Endothelial cell of umbilical vein (primary cell): Measurements from ENCODE around the gene CIITA. TPM values are rescaled to one million over a fixed set of nuclear protein-coding genes. Genes with fewer than 3 reads are reported as not detected.

ENCODE experiments used
- BruUV-seq: library from RNA; stranded (reverse); fragments of 400-500 nt; replicated peaks from 2 replicates; lab custom pipeline; 2021; lab: Mats Ljungman, UMichigan
- CTCF ChIA-PET: fragments of 300-600, 350-600 bp; sonication (Branson Sonifier 250); formaldehyde crosslinking; loops from one replicate; lab custom pipeline; 2021; ENCODE audit warnings: antibody characterized with exemption, inconsistent platforms; lab: Charles Lee
- POLR2A ChIA-PET: fragments of 300-600, 350-600 bp; sonication (Branson Sonifier 250); formaldehyde crosslinking; loops from one replicate; lab custom pipeline; 2021; ENCODE audit warnings: antibody characterized with exemption, inconsistent platforms; lab: Charles Lee
- DNase-seq: peaks from one replicate; pipeline ENCODE4 v3.0.0-alpha.2; 2011; ENCODE audit warnings: low read depth, low spot score
- FAIRE-seq: peaks from 2 replicates; lab custom pipeline; 2011; peaks lifted over from hg19 to GRCh38; lab: Jason Lieb, UNC
- H2AFZ ChIP-seq: 2 replicates; pipeline ENCODE4 v1.6.0; 2012; ENCODE audit warnings: low read depth, low read length, control low read depth, inconsistent platforms
- H3K27ac ChIP-seq: 2 replicates; pipeline ENCODE4 v1.5.1; 2011; ENCODE audit warnings: low read depth, mild to moderate bottlenecking, control low read depth, low read length, moderate library complexity; ENCODE audit not compliant: insufficient read depth
- H3K27me3 ChIP-seq, 2 experiments: 2 replicates each; pipeline versions ENCODE4 v1.6.0 to v1.6.1; 2011; ENCODE audit warnings: low read length in 2 of 2, mixed read lengths in 1 of 2; ENCODE audit not compliant: control insufficient read depth in 2 of 2, insufficient read depth in 2 of 2
- H3K36me3 ChIP-seq, 2 experiments: 2 replicates in 1 of 2; 3 replicates in 1 of 2; pipeline ENCODE4 v1.5.1; 2011; ENCODE audit warnings: low read length in 2 of 2, mild to moderate bottlenecking in 1 of 2, moderate library complexity in 1 of 2; ENCODE audit not compliant: control insufficient read depth in 2 of 2, insufficient read depth in 2 of 2; ENCODE audit errors: extremely low read depth in 1 of 2
- H3K4me1 ChIP-seq: 3 replicates; pipeline ENCODE4 v1.5.1; 2011; ENCODE audit warnings: mild to moderate bottlenecking, low read length; ENCODE audit not compliant: control insufficient read depth, insufficient read depth; ENCODE audit errors: extremely low read depth
- H3K4me2 ChIP-seq: 2 replicates; pipeline ENCODE4 v1.6.1; 2011; ENCODE audit warnings: low read length, control low read depth, mixed read lengths; ENCODE audit not compliant: insufficient read depth
- H3K4me3 ChIP-seq, 3 experiments: fragments of 200-600 bp in 1 of 3; sonication (generic), shearing (Covaris generic) in 1 of 3; replicated peaks in 1 of 3; 2 replicates each; pipeline ENCODE4 v1.5.1; 2011 to 2016; ENCODE audit warnings: control low read depth in 3 of 3, low read length in 3 of 3, mild to moderate bottlenecking in 2 of 3, inconsistent platforms in 1 of 3, low read depth in 1 of 3, moderate library complexity in 1 of 3; ENCODE audit not compliant: insufficient read depth in 1 of 3
- H3K79me2 ChIP-seq: 2 replicates; pipeline ENCODE4 v1.6.0; 2012; ENCODE audit warnings: low read length, inconsistent platforms; ENCODE audit not compliant: control insufficient read depth, insufficient read depth
- H3K9ac ChIP-seq: replicated peaks from 2 replicates; pipeline ENCODE3; 2011; ENCODE audit warnings: low read length, control low read depth; ENCODE audit not compliant: insufficient read depth; ENCODE audit errors: extremely low read depth
- H3K9me1 ChIP-seq: replicated peaks from 3 replicates; pipeline ENCODE4 v1.6.0; 2011; ENCODE audit warnings: mild to moderate bottlenecking, low read length; ENCODE audit not compliant: control insufficient read depth, insufficient read depth; ENCODE audit errors: extremely low read depth
- H3K9me3 ChIP-seq: replicated peaks from 2 replicates; pipeline ENCODE4 v1.5.1; 2012; ENCODE audit warnings: low read length, inconsistent platforms; ENCODE audit not compliant: control insufficient read depth, insufficient read depth
- H4K20me1 ChIP-seq: replicated peaks from 2 replicates; pipeline ENCODE3; 2011; ENCODE audit warnings: mild to moderate bottlenecking, low read length; ENCODE audit not compliant: control insufficient read depth, insufficient read depth; ENCODE audit errors: extremely low read depth
- EZH2 ChIP-seq: IDR thresholded peaks from 2 replicates; pipeline ENCODE4 v1.6.1; 2012; ENCODE audit warnings: borderline replicate concordance, low read depth, mild to moderate bottlenecking, moderate library complexity, low read length, inconsistent platforms; ENCODE audit not compliant: severe bottlenecking
- FOS ChIP-seq: IDR thresholded peaks from 2 replicates; pipeline ENCODE4 v1.6.1; 2011; ENCODE audit warnings: mild to moderate bottlenecking, low read length, moderate library complexity, borderline replicate concordance; ENCODE audit not compliant: insufficient read depth
- GATA2 ChIP-seq: IDR thresholded peaks from 2 replicates; pipeline ENCODE4 v1.7.0; 2011; ENCODE audit warnings: low read depth, mild to moderate bottlenecking, moderate library complexity, mixed read lengths, low read length; ENCODE audit not compliant: insufficient read length, insufficient read depth
- JUN ChIP-seq: IDR thresholded peaks from 2 replicates; pipeline ENCODE4 v1.6.1; 2011; ENCODE audit warnings: borderline replicate concordance, low read depth; ENCODE audit not compliant: insufficient read length, insufficient read depth
- MYC ChIP-seq: IDR thresholded peaks from one replicate; pipeline ENCODE4 v1.6.1; 2011; ENCODE audit warnings: mild to moderate bottlenecking, low read depth, low read length
- POLR2A ChIP-seq: IDR thresholded peaks from 2 replicates; pipeline ENCODE4 v1.6.1; 2012; ENCODE audit warnings: low read depth, mild to moderate bottlenecking, control low read depth, low read length
- POLR2AphosphoS5 ChIP-seq: IDR thresholded peaks from 2 replicates; pipeline ENCODE4 v1.6.1; 2012; ENCODE audit warnings: low read depth, mild to moderate bottlenecking, control low read depth, low read length, moderate library complexity; ENCODE audit not compliant: insufficient read depth
- dilution Hi-C: fragments of 300-500 bp; cut with MboI; formaldehyde crosslinking; loops from one replicate; pipeline ENCODE4 v1.15.0; 2019; ENCODE audit warnings: low sequenced_read_pairs; ENCODE audit not compliant: extremely low pct_ligation_motif_present
- intact Hi-C: fragments of 100-400 bp; cut with micrococcal nuclease; formaldehyde crosslinking; loops from one replicate; pipeline ENCODE4 v1.10.0; 2022
- polyA plus RNA-seq, 4 experiments: library from polyadenylated mRNA; depleted of rRNA in 3 of 4; stranded (reverse) in 3 of 4; unstranded in 1 of 4; fragments of >200 nt; gene quantifications; 2 replicates each; pipeline versions ENCODE4 v1.2.1 to v1.2.3, GENCODE V29; 2011 to 2012; ENCODE audit warnings: missing spikeins in 1 of 4
- total RNA-seq: library from RNA; stranded (reverse); gene quantifications from 2 replicates; pipeline ENCODE4 v1.2.3, GENCODE V29; 2021

The CIITA gene
- total and polyA plus RNA-seq, 2 donors (not counting 3 experiments of a cell fraction or from before 2014, with no cell fraction given) = not detected

DNA sequence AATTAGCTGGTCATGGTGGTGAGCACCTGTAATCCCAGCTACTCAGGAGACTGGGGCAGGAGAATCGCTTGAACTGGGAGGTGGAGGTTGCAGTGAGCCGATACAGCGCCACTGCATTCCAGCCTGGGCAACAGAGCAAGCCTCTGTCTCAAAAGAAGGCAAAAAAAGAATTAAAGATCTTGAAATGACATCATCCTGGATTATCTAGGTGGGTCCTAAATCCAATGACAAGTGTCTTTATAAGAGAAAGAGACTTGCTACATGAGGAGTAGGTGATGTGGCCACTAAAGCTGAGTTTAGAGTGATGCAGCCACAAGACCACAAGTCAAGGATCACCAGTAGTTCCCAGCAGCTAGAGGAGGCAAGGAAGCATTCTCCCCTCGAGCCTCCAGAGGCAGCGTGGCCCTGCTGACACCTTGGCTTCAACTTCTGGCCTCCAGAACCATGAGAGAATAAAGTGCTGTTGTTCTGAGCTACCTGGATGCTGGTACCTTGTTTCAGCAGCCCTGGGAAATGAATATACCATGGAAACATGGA, 15.8 kb downstream of the CIITA start:
- H3K9me3 ChIP-seq = no peaks in the 10 kb centered on the region
- ChIA-PET POLR2A (no interaction called here), CTCF (interaction anchor here (1.8 kb wide), 1 partner anchor 26 kb away, joined by 7 read pairs; no protein-coding TSS in a partner anchor)
- FAIRE-seq = no peak
- H3K27me3 ChIP-seq = no peaks in the 10 kb centered on the region
- no peak overlapping the region for H3K27ac ChIP-seq
- TF ChIP-seq POLR2AphosphoS5 (no peak), MYC (no peak), FOS (no peak), POLR2A (no peak), JUN (no peak), GATA2 (no peak), EZH2 (no peak)
- no peak overlapping the region for H3K9ac ChIP-seq
- DNase-seq = no peak
- dilution Hi-C loops (no loop called here), intact Hi-C loops (no loop called here)
- H3K79me2 ChIP-seq = no peaks in the 10 kb centered on the region
- no peaks in the 10 kb centered on the region for H3K9me1 ChIP-seq
- no peaks in the 10 kb centered on the region for H3K4me1 ChIP-seq
- H2AFZ ChIP-seq = no peak overlapping the region
- no TSS peak for BruUV-seq
- no peak overlapping the region for H3K4me3 ChIP-seq
- no peak overlapping the region for H3K4me2 ChIP-seq
- no peaks in the 10 kb centered on the region for H3K36me3 ChIP-seq
- H4K20me1 ChIP-seq = no peaks in the 10 kb centered on the region
